ENCODE data around the gene PLOD2.

PLOD2 gene

DNA sequence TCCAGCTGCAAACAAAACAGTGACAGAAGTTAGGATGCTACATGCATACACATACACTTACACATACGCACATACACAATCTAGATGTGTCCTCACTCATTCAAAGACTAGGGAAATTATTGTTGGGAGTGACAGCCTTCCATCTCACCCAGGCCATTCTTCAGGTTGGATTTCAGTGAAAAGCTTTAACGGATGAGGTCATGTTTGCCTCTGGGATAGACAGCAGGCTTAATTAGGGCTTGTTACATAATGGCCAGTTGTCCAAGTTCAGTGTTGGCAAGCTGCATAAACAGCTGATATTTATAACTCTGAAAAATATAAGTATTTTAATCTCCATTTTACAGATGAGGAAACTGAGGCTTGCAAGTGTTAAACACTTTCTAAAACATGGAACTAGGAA is 35.8 kb upstream of the PLOD2 start:
- peaks cover 0 to 16% (median 0%) of the 10 kb centered on the region in 4 donors for H3K4me1 ChIP-seq
- intact Hi-C loops (cut with DNase I; ENCODE audit: low total_unique reads): no loop called here
- H3K27me3 ChIP-seq: no peaks in the 10 kb centered on the region
- DNase-seq: no peak
- peaks cover 14 to 33% (median 27%) of the 10 kb centered on the region in 3 donors for H3K36me3 ChIP-seq
- no peak overlapping the region for H3K4me3 ChIP-seq
- H3K9me3 ChIP-seq: no peaks in the 10 kb centered on the region
- TF ChIP-seq, protein P1, sequence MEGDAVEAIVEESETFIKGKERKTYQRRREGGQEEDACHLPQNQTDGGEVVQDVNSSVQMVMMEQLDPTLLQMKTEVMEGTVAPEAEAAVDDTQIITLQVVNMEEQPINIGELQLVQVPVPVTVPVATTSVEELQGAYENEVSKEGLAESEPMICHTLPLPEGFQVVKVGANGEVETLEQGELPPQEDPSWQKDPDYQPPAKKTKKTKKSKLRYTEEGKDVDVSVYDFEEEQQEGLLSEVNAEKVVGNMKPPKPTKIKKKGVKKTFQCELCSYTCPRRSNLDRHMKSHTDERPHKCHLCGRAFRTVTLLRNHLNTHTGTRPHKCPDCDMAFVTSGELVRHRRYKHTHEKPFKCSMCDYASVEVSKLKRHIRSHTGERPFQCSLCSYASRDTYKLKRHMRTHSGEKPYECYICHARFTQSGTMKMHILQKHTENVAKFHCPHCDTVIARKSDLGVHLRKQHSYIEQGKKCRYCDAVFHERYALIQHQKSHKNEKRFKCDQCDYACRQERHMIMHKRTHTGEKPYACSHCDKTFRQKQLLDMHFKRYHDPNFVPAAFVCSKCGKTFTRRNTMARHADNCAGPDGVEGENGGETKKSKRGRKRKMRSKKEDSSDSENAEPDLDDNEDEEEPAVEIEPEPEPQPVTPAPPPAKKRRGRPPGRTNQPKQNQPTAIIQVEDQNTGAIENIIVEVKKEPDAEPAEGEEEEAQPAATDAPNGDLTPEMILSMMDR (IDR thresholded peaks at IDR 0.05): no peak
- no peak overlapping the region for H3K27ac ChIP-seq

GRCh38 chr3:146195605-146196004 is 34.6 kb upstream of the PLOD2 start:
- TF ChIP-seq, protein P1 (IDR thresholded peaks at IDR 0.05): no peak
- peak overlapping the region; percentile 15 to 35 for H3K27ac ChIP-seq
- no peak overlapping the region for H3K4me3 ChIP-seq
- intact Hi-C loops (cut with DNase I; ENCODE audit: low total_unique reads): no loop called here
- no peaks in the 10 kb centered on the region for H3K9me3 ChIP-seq
- no peaks in the 10 kb centered on the region for H3K27me3 ChIP-seq
- peaks cover 14 to 34% (median 27%) of the 10 kb centered on the region in 3 donors for H3K36me3 ChIP-seq
- DNase-seq: no peak
- peaks cover 0 to 16% (median 0%) of the 10 kb centered on the region in 4 donors for H3K4me1 ChIP-seq

- intact Hi-C loops (cut with DNase I; ENCODE audit: low total_unique reads): no loop called here
- Histone ChIP-seq H3K9me3 (no peaks in the 10 kb centered on the region), H3K4me3 (no peak overlapping the region), H3K27ac (peak overlapping the region; percentile 15 to 35), H3K36me3 (peaks cover 14 to 40% (median 27%) of the 10 kb centered on the region in 3 donors), H3K4me1 (peaks cover 0 to 16% (median 0%) of the 10 kb centered on the region in 4 donors), H3K27me3 (no peaks in the 10 kb centered on the region)
- TF ChIP-seq, protein P1 (IDR thresholded peaks at IDR 0.05): no peak
- DNase-seq: no peak
Observed at GRCh38 chr3:146195030-146195429, 34.0 kb upstream of the PLOD2 start.

- no peaks in the 10 kb centered on the region for H3K9me3 ChIP-seq
- peaks cover 0 to 14% (median 0%) of the 10 kb centered on the region in 4 donors for H3K4me1 ChIP-seq
- H3K27ac ChIP-seq: no peak overlapping the region
- intact Hi-C loops (cut with DNase I; ENCODE audit: low total_unique reads): loop anchor here (5.0 kb wide), 1 partner anchor 129 kb away; no protein-coding TSS in a partner anchor
- TF ChIP-seq, protein P1 (IDR thresholded peaks at IDR 0.05): no peak
- no peak for DNase-seq
- H3K4me3 ChIP-seq: no peak overlapping the region
- H3K27me3 ChIP-seq: no peaks in the 10 kb centered on the region
- H3K36me3 ChIP-seq: peaks cover 14 to 35% (median 21%) of the 10 kb centered on the region in 3 donors
Observed at GRCh38 chr3:146191051-146191450, 30.1 kb upstream of the PLOD2 start.

- Histone ChIP-seq H3K27me3 (no peaks in the 10 kb centered on the region), H3K4me1 (no peaks in the 10 kb centered on the region), H3K9me3 (no peaks in the 10 kb centered on the region), H3K27ac (no peak overlapping the region), H3K4me3 (no peak overlapping the region), H3K36me3 (peaks cover 16 to 37% (median 18%) of the 10 kb centered on the region in 3 donors)
- intact Hi-C loops (cut with DNase I; ENCODE audit: low total_unique reads): loop anchor here (5.0 kb wide), 1 partner anchor 127 kb away; no protein-coding TSS in a partner anchor
- TF ChIP-seq, protein P1 (IDR thresholded peaks at IDR 0.05): peak; percentile 63 to 70
- no peak for DNase-seq
Observed at GRCh38 chr3:146189519-146190173, 28.7 kb upstream of the PLOD2 start.
